ENCODE measurements around the gene ZNF609.

The ZNF609 gene

DNA sequence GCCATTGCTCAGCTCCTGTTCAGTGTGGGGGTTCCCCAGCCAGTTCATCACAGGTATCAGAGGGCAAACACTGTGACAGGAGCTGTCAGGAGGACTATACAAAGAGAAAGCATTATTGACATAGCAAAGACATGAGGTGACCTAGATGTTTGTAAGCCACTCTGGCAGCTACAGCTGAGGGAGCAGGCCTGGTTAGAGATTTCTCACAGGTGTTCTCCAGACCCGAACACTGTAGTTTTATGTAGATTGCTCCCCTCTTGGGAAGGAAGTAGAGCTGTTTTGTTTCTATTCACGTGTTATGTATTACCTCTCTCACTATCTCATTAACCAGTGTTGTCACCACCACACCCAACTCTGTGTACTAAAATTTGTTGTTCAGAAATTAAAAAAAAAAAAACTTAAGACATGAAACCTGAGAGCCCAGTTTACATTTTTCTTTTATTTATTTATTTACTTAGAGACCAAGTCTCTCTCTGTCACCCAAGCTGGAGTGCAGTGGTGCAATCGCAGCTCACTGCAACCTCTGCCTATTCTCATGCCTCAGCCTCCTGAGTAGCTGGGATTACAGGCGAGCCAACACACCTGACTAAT, 191.3 kb downstream of the ZNF609 start:
- DNase-seq (ENCODE audit: low spot score): no peak

DNA sequence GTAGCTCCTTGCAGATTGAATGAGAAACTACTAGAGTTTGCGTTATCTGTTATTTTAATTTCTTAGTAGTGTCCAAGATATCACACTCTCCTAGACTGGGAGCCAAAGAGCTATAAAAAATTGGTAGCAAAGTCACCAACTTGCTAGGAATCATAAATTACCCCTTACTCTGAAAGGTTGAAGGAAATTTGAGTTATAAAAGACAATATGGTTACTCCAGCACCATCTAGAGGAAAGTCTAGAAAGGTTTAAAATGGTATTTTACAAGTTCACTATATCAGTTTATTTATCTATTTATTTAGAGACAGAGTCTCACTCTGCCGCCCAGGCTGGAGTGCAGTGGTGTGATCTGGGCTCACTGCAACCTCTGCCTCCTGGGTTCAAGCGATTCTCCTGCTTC, 193.4 kb downstream of the ZNF609 start:
- no peak for DNase-seq (ENCODE audit: low spot score)

DNA sequence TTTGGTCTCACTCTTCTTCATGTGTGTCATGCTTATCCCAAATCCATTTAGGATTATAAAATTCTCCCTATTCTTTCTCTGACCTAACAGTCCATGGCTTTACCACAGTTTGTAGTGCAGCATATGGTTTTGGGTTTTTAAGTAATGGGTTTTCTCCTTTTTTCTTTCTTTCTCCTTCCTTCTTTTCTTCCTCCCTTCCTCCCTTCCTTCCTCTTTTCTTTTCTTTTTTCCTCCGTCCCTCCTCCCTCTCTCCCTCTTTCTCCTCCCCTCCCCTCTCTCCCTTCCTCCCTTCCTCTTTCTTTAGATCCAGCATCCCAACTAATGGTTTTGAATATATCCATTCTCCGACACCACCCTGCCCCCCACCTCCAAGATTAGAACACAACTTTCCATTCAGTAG, 196.1 kb downstream of the ZNF609 start:
- no peak for DNase-seq (ENCODE audit: low spot score)

DNA sequence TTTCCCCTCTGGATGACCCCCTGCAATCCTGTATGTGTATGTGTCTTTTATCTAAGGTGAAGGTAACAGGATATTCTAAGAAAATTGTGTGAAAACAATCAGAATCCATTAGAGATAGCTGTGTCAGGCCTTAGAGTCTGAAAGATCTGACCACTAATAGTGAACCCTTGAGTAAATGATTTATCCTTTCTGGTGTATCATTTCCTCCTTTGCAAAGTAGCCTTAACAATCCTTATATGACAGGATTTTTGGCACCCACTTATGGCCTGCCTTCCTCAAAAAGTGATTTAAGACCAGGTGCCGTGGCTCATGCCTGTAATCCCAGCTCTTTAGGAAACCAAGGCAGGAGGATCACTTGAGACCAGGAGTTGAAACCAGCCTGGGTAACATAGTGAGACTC, 204.8 kb downstream of the ZNF609 start:
- no peak for DNase-seq (ENCODE audit: low spot score)

DNA sequence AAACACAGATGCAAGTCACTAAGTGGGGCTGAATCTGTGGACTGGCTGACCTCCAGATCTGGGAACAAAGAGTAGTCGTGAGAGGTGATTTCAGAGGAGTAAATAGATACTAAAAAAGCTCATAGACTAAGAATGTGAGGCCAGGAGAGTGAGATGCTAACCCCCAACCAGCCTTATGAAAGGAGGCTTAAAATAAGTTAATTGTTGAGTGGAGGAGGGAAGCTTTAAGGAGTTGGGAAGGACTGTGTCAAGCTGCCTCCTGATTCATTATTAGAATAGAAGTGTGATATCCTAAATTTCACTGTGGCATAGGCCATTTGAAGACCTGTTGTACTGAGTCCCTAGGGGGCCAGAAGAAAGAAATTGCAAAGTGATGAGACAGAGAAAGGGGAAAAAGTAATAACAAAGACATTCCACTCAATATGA, 207.4 kb downstream of the ZNF609 start:
- no peak for DNase-seq (ENCODE audit: low spot score)

GRCh38 chr15:64673866-64674265, 213.5 kb downstream of the ZNF609 start:
- no peak for DNase-seq (ENCODE audit: low spot score)

DNA sequence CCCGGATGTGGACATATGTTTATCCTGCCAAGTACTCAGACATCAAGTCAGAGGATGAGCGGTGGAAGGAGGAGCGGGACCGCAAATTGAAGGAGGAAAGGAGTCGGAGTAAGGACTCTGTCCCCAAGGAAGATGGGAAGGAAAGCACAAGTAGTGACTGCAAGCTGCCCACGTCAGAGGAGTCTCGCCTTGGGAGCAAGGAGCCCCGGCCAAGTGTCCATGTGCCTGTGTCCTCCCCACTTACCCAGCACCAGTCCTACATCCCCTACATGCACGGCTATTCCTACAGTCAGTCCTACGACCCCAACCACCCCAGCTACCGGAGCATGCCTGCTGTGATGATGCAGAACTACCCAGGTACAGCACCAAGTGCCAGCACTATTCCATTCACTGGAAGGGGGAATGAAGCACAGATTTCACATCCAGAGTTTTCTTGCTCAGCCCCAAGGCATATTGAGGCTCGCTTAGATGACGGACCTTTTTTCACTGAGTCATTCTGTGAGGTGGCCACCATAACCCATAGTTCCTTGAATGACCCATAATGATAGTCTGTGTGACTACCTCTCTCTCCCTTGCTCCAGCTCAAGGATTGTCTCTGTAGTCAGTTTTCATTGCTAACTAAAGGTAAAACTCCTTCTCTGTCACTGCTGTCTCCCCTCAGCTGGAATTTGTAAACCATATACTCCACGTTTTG, 217.9 kb downstream of the ZNF609 start:
- no peak for DNase-seq (ENCODE audit: low spot score)

DNA sequence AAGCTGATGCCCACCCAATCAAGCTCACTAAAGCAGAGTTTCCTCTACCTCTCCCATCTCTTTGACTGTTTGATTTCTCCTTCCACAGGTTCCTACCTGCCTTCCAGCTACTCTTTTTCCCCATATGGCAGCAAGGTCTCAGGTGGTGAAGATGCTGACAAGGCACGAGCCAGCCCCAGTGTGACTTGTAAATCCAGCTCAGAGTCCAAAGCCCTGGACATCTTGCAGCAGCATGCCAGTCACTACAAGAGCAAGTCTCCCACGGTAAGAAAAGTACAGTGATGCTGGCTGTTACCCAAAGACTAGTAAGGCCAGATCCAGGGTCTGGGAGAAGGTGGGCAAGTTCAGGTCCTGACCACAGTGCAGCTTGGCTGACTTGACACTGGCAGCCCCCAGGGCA, 219.7 kb downstream of the ZNF609 start:
- no peak for DNase-seq (ENCODE audit: low spot score)

GRCh38 chr15:64681424-64682024, 221.1 kb downstream of the ZNF609 start:
- DNase-seq (ENCODE audit: low spot score): peak; percentile 41

DNA sequence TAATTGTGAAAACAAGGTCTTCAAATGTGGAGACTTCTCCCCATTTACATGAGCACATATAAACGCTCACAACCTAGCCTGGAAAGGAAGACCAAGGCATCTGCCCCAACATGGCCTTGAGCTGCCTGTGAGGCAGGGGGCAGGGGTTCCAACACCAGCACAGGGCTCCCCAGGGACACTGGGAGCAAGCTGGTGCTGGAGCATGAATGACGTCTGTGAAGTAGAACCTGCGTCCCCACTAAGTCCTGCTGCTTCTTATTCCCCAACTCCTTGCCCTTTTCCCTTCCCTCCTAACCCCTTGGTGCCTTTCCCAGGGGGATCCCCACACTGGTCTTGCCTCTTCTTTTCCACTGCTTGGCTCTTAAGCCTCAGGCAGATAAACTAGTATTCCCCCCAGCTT, 221.9 kb downstream of the ZNF609 start:
- DNase-seq (ENCODE audit: low spot score): no peak

DNA sequence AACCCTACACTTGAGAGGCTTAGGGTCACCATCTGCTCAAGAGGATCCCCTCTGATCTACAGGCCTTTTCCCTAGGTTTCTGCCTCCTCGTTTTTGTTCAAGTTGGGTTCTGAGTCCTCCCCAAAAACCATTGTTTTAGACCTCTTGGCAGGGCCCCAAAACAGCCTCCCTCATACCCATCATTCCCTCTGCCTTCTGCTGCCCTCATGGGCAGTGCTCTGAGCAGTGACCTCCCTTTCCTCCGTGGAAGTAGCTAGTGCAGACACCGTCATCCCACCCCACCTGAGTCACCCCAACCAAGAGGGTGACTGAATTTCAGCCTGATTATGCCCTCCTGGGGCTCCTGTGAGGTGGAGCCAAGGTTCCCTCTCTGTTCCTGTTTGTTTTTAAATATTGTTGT, 223.0 kb downstream of the ZNF609 start:
- DNase-seq (ENCODE audit: low spot score): no peak

DNA sequence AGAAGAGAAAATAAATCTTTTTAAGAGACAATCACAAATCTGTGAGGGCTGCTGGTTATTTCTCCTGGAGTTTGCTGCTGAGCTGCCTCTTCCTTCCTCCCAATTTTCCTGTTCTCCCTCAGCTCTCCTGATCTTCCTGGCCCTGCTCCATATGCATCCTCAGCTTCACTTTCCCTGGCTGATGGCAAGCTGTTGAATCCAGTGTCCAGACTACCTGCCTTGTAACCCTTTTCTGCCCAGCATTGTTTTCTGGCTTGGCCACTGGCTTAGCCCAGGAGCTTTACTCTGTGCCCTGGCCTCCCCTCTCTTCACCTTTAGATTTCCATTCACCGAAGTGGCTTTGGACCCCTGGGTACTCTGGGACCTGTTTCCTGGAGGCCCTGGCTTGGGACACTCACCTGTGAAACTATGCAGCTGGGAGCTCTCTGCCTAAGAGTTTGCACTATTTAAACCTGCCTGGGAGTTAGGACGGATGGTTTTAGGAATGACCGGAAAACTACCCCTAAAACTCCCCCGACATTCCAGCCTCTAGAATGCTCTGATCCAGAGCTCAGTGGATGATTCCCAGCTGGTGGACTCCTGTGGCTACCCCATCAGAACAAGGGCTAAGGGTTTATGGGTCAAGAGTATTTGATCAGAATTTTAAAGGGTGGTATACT, 225.0 kb downstream of the ZNF609 start:
- DNase-seq (ENCODE audit: low spot score): no peak

DNA sequence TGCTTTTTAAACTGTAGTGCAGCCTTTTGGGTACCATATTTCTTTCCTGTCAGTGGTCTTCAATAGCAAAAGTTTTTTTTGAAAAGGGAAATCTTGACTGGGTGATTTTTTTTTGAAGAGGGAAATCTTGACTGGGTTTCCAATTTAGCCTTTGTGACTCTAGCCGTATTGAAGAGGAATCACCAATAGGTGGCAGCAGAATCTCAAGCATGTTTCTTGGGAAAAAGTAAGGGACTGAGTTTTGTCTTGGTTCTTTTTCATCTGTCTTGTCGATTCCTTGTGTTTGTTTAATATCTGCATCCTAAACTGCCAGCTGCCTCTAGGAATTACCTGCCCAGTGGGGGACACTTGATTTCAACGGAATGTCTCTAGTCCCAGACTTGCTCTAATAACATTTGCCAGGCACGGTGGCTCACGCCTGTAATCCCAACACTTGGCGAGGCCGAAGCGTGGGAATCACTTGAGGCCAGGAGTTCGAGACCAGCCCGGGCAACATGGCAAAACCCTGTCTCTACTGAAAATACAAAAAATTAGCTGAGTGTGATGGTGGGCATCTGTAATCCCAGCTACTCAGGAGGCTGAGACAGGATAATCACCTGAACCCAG, 225.9 kb downstream of the ZNF609 start:
- peak; percentile 55 for DNase-seq (ENCODE audit: low spot score)

- no peak for DNase-seq (ENCODE audit: low spot score)
Measured at GRCh38 chr15:64687172-64687571, 226.8 kb downstream of the ZNF609 start.

DNA sequence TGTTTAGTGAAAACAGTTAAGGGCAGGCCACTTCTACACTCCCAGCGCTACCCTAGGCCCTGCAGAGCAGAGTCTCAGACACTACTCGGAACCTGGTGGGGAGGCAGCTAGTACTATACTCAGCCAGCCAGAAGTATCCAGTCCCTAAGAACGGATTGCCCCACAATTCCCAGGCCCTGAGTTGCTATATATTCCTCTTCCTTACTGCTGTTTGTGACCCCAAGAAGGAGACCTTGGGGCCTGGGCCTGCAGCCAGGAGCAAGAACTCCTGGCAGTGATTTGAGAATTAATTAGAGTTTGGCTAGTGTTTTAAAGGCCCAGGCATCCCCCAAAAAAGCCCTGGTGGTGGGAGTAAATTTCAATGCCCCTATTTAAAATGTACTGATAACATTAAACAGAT, 227.3 kb downstream of the ZNF609 start:
- no peak for DNase-seq (ENCODE audit: low spot score)

DNA sequence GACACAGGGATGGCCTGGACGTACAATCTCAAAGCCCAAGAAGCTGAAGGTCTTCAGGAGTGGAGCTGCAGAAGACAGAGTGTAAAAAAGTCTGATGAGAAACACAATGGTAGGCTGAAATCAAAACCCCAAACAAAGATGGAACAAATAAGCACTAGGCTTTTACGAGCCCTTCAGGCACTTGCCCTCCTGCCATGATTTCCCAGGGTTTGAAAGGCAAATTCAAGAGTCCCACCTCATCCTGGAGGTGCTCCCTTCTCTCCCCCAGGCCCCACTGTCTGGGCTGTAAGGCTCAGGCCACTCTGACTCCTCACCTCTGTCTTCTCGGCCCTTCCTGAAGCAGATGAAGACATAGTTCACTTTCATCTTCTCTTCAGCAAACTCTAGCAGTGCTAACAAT, 228.4 kb downstream of the ZNF609 start:
- no peak for DNase-seq (ENCODE audit: low spot score)

- DNase-seq (ENCODE audit: low spot score): no peak
Measured at GRCh38 chr15:64690008-64690407, 229.6 kb downstream of the ZNF609 start.

- DNase-seq (ENCODE audit: low spot score): no peak
Measured at GRCh38 chr15:64690578-64691296, 230.4 kb downstream of the ZNF609 start.

DNA sequence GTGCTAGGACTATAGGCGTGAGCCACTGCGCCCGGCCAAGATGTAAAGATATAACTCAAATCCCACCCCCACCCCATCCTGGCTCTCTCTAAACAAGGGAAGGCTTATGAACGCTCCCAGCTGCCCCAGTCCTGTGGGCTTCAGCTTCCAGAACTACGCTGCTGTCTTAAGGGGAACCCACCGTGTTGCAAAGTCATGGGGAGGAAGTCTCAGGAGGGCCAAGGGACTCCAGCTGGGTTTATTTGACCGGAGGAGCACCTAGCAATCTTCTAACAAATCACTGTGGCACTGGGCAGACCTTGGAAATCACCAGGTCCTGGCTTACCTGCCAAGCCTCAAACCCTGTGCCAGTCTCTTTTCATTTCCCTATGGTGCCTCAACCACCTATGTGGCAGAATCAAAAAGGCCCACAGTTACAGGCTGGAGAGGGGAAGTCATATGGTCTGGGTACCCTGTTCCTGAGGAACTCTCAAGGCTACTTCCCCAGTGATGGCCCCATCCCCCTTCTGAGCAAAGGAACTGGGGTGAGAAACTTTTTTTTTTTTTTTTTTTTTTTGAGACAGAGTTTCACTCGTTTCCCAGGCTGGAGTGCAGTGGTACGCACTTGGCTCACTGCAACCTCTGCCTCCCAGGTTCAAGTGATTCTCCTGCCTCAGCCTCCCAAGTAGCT, 231.7 kb downstream of the ZNF609 start:
- no peak for DNase-seq (ENCODE audit: low spot score)

GRCh38 chr15:64693134-64693533, 232.8 kb downstream of the ZNF609 start:
- DNase-seq (ENCODE audit: low spot score): no peak

GRCh38 chr15:64694816-64695215, 234.4 kb downstream of the ZNF609 start:
- no peak for DNase-seq (ENCODE audit: low spot score)

All from LoVo (cell line).